Stimulated activated CD8-positive, alpha-beta memory T cell treated with anti-CD3 and anti-CD28 coated beads, Interleukin-7, amount 100 ng/mL, for 24 hours (primary cell): ENCODE data around the gene C14orf119.

Source experiments
- DNase-seq: peaks from one replicate; pipeline ENCODE4 v3.0.0-alpha.2; 2020; ENCODE audit warnings: low read depth

Gene C14orf119

DNA sequence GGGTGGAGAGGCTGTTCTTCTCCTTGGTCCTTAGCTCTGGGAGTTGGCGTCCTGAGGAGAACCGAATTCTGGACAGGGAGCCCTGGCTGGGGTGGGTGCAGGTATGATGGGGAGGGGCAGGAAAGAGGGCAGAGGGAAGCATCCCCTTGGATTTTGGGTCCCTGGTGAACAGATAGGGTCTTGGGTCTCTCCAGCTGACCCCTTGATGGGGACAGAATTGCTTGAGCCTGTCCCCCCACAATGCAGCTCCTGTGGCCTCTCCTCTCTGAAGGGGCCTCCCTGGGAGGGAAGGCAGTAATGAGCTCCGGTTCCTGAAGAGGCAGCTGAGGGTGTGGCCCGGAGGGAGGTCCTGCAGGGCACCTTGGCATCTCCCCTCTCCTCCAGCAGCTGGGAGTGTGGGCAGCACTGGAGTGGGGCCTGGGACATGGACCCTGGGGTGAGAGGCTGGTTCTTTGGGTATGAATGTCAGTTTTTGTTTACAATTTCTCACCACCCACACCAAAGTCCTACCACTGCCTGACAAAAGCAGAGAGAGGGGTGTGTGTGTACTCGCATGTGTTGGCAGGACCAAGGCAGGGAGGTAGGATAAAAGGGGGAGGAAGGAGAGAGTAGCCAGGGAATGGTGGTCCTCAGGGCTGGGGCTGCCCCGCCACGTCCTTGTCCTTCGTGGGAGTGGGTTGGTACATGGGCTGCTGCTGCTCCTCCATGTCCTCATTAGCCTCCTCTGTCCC is 31.4 kb downstream of the C14orf119 start:
- no peak for DNase-seq

GRCh38 chr14:23127861-23128260 is 32.6 kb downstream of the C14orf119 start:
- DNase-seq = no peak

- DNase-seq = no peak
These were observed 33.9 kb downstream of the C14orf119 start for GRCh38 chr14:23128969-23129758.

- no peak for DNase-seq
These were observed 34.5 kb downstream of the C14orf119 start for GRCh38 chr14:23129759-23130316.

DNA sequence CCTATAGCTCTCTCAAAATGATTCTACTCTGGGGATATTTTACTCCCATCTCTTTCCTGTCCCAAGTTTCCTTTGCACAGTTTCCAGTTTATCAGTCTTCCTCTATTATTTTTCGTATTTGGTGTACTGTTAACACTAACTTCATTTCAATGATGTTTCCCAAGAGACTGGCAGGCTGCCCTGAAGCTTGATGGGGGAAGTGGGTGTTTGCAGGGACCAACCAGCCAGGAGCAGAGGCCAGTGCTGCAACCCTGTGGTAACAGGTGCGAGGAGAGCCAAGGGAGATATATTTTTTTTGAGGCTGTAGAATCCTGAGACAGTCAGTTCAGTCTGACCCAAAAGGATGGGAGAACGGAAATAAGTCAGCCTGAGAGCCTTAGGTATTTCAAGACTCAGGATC is 35.6 kb downstream of the C14orf119 start:
- no peak for DNase-seq

DNA sequence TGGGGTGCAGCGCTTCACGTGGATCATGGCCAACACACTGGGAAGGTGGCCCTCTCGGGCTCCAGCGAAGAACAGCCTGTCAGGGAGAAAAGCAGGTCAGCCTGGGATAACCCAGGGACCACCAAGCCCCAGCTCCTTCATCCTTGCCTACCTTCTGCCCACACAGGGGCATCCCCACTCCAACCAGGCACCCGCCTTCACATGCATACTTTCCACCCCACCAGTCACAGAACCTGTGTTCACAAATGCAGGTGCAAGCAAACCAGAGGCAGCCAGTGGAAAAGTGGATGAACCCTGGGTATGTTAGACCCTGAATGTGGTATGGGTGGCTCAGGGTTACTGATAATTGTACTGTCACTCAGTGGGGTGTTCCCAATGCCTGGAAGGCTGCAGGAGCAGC is 36.2 kb downstream of the C14orf119 start:
- no peak for DNase-seq

DNA sequence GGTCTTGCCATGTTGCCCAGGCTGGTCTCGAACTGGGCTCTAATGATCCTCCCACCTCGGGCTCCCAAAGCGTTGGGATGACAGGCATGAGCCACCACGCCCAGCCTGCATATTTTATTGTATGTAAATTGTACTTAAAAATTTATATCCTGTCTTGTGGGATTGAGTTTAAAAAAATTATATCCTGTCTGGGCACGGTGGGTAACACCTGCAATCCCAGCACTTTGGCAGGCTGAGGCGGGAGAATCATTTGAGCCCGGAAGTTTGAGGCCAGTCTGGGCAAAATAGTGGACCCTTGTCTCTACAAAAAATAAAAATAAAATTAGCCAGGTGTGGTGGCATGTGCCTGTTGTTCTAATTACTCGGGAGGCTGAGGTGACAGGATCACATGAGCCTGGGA is 37.7 kb downstream of the C14orf119 start:
- DNase-seq = no peak

- DNase-seq = no peak
These were observed 41.3 kb downstream of the C14orf119 start for GRCh38 chr14:23136566-23137133.

DNA sequence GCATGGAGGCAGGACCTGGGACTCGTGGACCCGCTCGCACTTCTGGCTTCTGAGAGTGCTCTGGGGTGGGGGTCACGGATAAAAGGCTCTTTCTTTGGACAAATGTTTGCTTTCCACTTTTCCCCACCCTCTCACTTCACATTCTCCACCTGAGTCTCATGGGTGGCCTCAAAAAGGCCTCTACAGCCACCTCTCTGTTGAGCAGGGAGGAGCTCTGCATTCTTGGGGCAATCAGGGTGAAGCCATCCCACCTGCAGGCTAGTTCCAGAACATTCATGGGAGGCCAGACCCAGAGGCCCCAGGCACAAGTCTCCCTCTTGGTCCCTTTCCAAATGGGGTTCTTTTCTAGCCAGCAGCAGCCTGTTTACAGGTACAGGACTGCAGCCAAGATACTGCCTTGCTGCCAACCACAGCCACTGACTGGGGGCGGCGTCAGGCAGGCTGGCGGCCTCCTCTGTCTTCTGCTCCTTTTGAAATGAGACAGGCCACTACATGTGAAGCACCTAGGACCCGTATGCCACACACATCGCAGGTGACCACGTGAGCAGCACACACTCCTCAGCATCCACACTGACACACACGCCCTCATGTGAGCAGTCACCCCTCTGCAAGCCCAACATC is 42.0 kb downstream of the C14orf119 start:
- no peak for DNase-seq

- DNase-seq = no peak
These were observed 42.7 kb downstream of the C14orf119 start for GRCh38 chr14:23137813-23138535.

- no peak for DNase-seq
These were observed 44.6 kb downstream of the C14orf119 start for GRCh38 chr14:23139874-23140273.

DNA sequence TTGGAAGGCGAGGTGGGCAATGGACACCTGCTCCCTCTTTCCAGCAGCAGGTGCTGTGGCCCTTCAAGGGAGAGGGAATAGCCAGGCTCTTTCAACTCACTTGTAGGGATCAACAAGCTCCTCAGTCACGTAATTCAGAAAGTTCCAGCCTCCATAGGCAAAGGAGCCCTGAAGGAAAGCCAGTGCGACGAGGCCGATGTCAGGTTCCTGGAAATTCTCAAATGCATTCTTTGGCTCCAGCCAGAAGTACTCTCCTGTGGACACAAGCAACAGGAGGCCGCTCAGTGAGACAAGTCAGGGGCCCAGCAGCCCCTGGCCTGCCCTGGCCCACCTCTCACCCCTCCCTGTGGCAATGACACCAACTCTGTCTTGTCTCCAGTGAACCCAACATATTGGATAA is 45.1 kb downstream of the C14orf119 start:
- no peak for DNase-seq

DNA sequence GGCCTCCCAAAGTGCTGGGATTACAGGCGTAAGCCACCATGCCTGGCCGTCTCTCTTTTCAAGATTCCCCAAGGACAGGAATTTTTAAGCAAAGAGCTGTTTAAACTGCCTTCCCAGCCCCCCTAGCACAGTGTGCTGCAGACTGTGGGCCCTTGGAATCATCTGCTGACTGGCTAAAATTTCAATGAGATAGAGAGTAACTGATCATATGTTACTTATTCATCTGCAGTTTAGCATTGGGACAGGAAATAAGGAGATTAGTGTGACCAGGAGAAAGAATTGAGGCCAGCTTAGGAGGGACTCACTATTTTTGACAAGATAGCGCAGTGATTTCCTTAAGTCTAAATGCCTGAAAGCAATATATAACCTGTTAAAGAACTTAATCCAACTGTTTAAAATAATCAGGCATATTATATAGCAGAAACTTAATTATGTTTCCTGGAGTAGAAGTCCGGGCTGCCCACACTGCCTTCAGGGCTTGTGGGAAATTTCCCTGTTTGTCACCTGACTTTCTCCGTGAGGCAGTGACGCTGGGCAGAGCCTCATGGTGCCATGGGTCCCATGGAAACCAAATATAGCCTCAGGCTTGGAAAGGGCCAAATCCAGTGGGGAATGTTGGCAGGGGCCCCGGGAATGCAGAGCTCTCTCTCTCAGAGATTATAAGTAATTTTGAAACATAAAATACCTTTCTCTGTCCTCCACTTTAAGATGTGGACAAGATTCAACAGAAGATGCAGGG is 46.6 kb downstream of the C14orf119 start:
- DNase-seq = no peak

GRCh38 chr14:23142826-23143225 is 47.5 kb downstream of the C14orf119 start:
- DNase-seq = no peak

GRCh38 chr14:23143911-23144310 is 48.6 kb downstream of the C14orf119 start:
- DNase-seq = no peak

- DNase-seq = no peak
These were observed 50.6 kb downstream of the C14orf119 start for GRCh38 chr14:23145794-23146350.

DNA sequence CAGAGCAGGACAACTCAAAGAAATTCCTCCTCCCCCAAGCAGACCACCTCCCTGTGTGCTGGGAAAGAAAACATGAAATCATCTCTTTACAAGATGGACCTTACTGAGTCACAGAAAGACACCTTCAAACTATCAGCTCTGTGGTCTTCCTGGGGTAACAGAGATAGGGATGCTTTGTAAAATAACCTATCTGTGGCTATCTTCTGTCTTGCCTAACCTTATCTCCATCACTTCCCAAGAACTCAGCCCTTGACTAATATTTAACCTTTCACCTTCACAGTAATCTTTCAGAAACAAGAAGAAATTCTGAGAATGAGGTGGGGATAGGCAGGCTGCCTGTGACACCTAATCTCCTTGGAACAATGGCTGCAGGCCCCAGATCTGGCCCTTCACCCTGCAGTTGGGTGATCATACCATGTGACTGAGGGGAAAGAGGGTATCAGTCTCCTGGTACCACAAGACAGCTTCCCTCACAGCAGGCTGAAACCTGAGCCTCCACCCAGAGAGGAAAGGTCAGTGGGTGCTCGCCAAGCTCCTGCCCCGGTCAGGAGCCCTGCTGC is 51.1 kb downstream of the C14orf119 start:
- no peak for DNase-seq

DNA sequence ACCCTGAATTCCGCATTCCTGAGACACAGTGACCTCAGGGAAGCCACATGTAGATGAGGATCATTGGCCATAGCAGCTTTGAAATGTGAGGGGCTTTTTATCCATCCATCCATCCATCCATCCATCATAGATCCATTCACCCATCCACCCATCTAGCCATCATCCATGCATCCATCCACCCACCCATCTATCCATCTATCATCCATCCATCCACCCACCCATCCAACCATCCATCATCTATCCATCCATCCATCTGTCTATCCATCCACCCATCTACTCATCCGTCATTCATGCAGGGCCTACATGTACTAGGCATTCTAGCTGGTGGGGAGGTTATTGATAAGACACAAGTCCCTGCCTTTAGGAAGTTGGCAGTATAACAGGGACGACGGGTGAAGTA is 51.7 kb downstream of the C14orf119 start:
- no peak for DNase-seq

- no peak for DNase-seq
These were observed 52.4 kb downstream of the C14orf119 start for GRCh38 chr14:23147676-23148075.

GRCh38 chr14:23148591-23149249 is 53.4 kb downstream of the C14orf119 start:
- DNase-seq = no peak
